Mucosa of gallbladder (tissue), 1 donor: ENCODE measurements around the gene ACTG1. TPM values are rescaled to one million over a fixed set of nuclear protein-coding genes. Genes with fewer than 3 reads are reported as not detected.

ENCODE experiments used
- DNase-seq: peaks from one replicate; pipeline ENCODE4 v3.0.0-alpha.2; 2020; ENCODE audit warnings: low spot score
- total RNA-seq: library from RNA; stranded (reverse); gene quantifications from one replicate; pipeline ENCODE4 v1.2.1, GENCODE V29; 2021
- donor health status: DM: no; HTN: no; CAD: no.

ACTG1 gene
- total RNA-seq, 1 donor from 2014 or later: 2,344 TPM

GRCh38 chr17:81481815-81482505, 30.6 kb downstream of the ACTG1 start:
- DNase-seq: no peak

GRCh38 chr17:81481073-81481799, 31.4 kb downstream of the ACTG1 start:
- peak; percentile 73 for DNase-seq

GRCh38 chr17:81480140-81481072, 32.2 kb downstream of the ACTG1 start:
- DNase-seq: no peak

- DNase-seq: no peak
Observed at GRCh38 chr17:81479175-81480071, 33.2 kb downstream of the ACTG1 start.

GRCh38 chr17:81478119-81478518, 34.5 kb downstream of the ACTG1 start:
- DNase-seq: no peak

GRCh38 chr17:81477173-81477572, 35.4 kb downstream of the ACTG1 start:
- no peak for DNase-seq

GRCh38 chr17:81476635-81477034, 36.0 kb downstream of the ACTG1 start:
- DNase-seq: no peak

GRCh38 chr17:81476097-81476496, 36.5 kb downstream of the ACTG1 start:
- DNase-seq: no peak

GRCh38 chr17:81474958-81475357, 37.6 kb downstream of the ACTG1 start:
- no peak for DNase-seq

- DNase-seq: no peak
Observed at GRCh38 chr17:81473019-81473418, 39.6 kb downstream of the ACTG1 start.

- DNase-seq: peak; percentile 58
Observed at GRCh38 chr17:81471818-81472456, 40.7 kb downstream of the ACTG1 start.

- DNase-seq: no peak
Observed at GRCh38 chr17:81470944-81471817, 41.4 kb downstream of the ACTG1 start.

GRCh38 chr17:81470270-81470943, 42.2 kb downstream of the ACTG1 start:
- no peak for DNase-seq

GRCh38 chr17:81469266-81469665, 43.3 kb downstream of the ACTG1 start:
- DNase-seq: no peak

GRCh38 chr17:81468770-81469121, 43.9 kb downstream of the ACTG1 start:
- no peak for DNase-seq

- DNase-seq: no peak
Observed at GRCh38 chr17:81468111-81468769, 44.4 kb downstream of the ACTG1 start.

- no peak for DNase-seq
Observed at GRCh38 chr17:81466564-81467472, 45.8 kb downstream of the ACTG1 start.

- DNase-seq: peak; percentile 63
Observed at GRCh38 chr17:81465910-81466309, 46.7 kb downstream of the ACTG1 start.
